Fibroblast of lung (primary cell): ENCODE data around the gene FARP1. TPM values are rescaled to one million over a fixed set of nuclear protein-coding genes. Genes with fewer than 3 reads are reported as not detected.

Source experiments
- DNase-seq, 2 donors: peaks; one replicate each; pipeline versions ENCODE4 v3.0.0 to v3.0.0-alpha.2; 2010; ENCODE audit warnings: low read depth in 2 of 2
- H2AFZ ChIP-seq: 2 replicates; pipeline ENCODE4 v1.5.1; 2012; ENCODE audit warnings: low read length, control low read depth, inconsistent platforms
- H3K27ac ChIP-seq: 2 replicates; pipeline ENCODE4 v1.5.1; 2011; ENCODE audit warnings: low read length, control low read depth; ENCODE audit not compliant: insufficient read depth
- H3K27me3 ChIP-seq: 2 replicates; pipeline ENCODE4 v1.5.1; 2011; ENCODE audit warnings: mild to moderate bottlenecking, low read length; ENCODE audit not compliant: control insufficient read depth, insufficient read depth
- H3K36me3 ChIP-seq: 2 replicates; pipeline ENCODE4 v1.5.1; 2011; ENCODE audit warnings: low read length; ENCODE audit not compliant: control insufficient read depth, insufficient read depth
- H3K4me1 ChIP-seq: 2 replicates; pipeline ENCODE4 v1.5.1; 2011; ENCODE audit warnings: low read length; ENCODE audit not compliant: control insufficient read depth, insufficient read depth; ENCODE audit errors: extremely low read depth
- H3K4me2 ChIP-seq: 2 replicates; pipeline ENCODE4 v1.5.1; 2011; ENCODE audit warnings: low read length, control low read depth; ENCODE audit not compliant: insufficient read depth; ENCODE audit errors: extremely low read depth
- H3K4me3 ChIP-seq, 4 experiments: fragments of 200-600 bp in 1 of 4; sonication (generic) in 1 of 4; replicated peaks in 1 of 4; 2 replicates each; pipeline ENCODE4 v1.5.1; 2011 to 2016; ENCODE audit warnings: low read length in 4 of 4, low read depth in 3 of 4, mild to moderate bottlenecking in 3 of 4, control low read depth in 2 of 4, inconsistent platforms in 1 of 4, mixed read lengths in 1 of 4; ENCODE audit not compliant: insufficient read depth in 1 of 4; ENCODE audit errors: control extremely low read depth in 1 of 4
- H3K79me2 ChIP-seq: 2 replicates; pipeline ENCODE4 v1.5.1; 2012; ENCODE audit warnings: mild to moderate bottlenecking, low read length, inconsistent platforms; ENCODE audit not compliant: control insufficient read depth, insufficient read depth
- H3K9ac ChIP-seq: 2 replicates; pipeline ENCODE4 v1.5.1; 2011; ENCODE audit warnings: mild to moderate bottlenecking, low read length, control low read depth; ENCODE audit not compliant: insufficient read depth
- H3K9me3 ChIP-seq: 2 replicates; pipeline ENCODE4 v1.5.1; 2012; ENCODE audit warnings: low read depth, low read length; ENCODE audit not compliant: control insufficient read depth, insufficient read depth
- H4K20me1 ChIP-seq: 2 replicates; pipeline ENCODE4 v1.5.1; 2011; ENCODE audit warnings: low read length; ENCODE audit not compliant: control insufficient read depth, insufficient read depth; ENCODE audit errors: extremely low read depth
- EZH2 ChIP-seq: IDR thresholded peaks from 2 replicates; pipeline ENCODE4 v1.5.1; 2012; ENCODE audit warnings: low read length, control low read depth, mild to moderate bottlenecking; ENCODE audit errors: missing control alignments
- polyA plus RNA-seq, 2 donors: library from polyadenylated mRNA; depleted of rRNA in 1 of 2; stranded (reverse) in 1 of 2; unstranded in 1 of 2; fragments of >200 nt; gene quantifications; 2 replicates each; pipeline ENCODE4 v1.2.1, GENCODE V29; 2011 to 2012; ENCODE audit warnings: missing spikeins in 1 of 2
- total RNA-seq: library from RNA; depleted of rRNA; stranded (reverse); fragments of >200 nt; gene quantifications from 2 replicates; pipeline ENCODE4 v1.2.1, GENCODE V29; 2014
- TF ChIP-seq, protein P1 (sequence below), 2 donors: IDR thresholded peaks in 1 of 2; conservative IDR thresholded peaks in 1 of 2; 1 replicate in 1 of 2; 2 replicates in 1 of 2; pipeline ENCODE4 v1.5.1; 2011 to 2012; ENCODE audit warnings: low read length in 2 of 2, control low read depth in 1 of 2, inconsistent platforms in 1 of 2, low read depth in 1 of 2, mild to moderate bottlenecking in 1 of 2

Gene FARP1
- total and polyA plus RNA-seq, 2 donors (not counting 1 experiment from before 2014, with no cell fraction given): 50.9 to 199 TPM

GRCh38 chr13:98490866-98491265 is 348.0 kb downstream of the FARP1 start:
- TF ChIP-seq, protein P1, sequence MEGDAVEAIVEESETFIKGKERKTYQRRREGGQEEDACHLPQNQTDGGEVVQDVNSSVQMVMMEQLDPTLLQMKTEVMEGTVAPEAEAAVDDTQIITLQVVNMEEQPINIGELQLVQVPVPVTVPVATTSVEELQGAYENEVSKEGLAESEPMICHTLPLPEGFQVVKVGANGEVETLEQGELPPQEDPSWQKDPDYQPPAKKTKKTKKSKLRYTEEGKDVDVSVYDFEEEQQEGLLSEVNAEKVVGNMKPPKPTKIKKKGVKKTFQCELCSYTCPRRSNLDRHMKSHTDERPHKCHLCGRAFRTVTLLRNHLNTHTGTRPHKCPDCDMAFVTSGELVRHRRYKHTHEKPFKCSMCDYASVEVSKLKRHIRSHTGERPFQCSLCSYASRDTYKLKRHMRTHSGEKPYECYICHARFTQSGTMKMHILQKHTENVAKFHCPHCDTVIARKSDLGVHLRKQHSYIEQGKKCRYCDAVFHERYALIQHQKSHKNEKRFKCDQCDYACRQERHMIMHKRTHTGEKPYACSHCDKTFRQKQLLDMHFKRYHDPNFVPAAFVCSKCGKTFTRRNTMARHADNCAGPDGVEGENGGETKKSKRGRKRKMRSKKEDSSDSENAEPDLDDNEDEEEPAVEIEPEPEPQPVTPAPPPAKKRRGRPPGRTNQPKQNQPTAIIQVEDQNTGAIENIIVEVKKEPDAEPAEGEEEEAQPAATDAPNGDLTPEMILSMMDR (conservative IDR thresholded peaks at IDR 0.05 in 1 of 2, IDR thresholded peaks at IDR 0.05 in 1 of 2; ENCODE audit: low read depth in 1 of 2, low read length in 2 of 2): no peak
- no peak for TF ChIP-seq EZH2
- Histone ChIP-seq H3K36me3 (peaks cover 2% of the 10 kb centered on the region), H3K27ac (no peak overlapping the region)

DNA sequence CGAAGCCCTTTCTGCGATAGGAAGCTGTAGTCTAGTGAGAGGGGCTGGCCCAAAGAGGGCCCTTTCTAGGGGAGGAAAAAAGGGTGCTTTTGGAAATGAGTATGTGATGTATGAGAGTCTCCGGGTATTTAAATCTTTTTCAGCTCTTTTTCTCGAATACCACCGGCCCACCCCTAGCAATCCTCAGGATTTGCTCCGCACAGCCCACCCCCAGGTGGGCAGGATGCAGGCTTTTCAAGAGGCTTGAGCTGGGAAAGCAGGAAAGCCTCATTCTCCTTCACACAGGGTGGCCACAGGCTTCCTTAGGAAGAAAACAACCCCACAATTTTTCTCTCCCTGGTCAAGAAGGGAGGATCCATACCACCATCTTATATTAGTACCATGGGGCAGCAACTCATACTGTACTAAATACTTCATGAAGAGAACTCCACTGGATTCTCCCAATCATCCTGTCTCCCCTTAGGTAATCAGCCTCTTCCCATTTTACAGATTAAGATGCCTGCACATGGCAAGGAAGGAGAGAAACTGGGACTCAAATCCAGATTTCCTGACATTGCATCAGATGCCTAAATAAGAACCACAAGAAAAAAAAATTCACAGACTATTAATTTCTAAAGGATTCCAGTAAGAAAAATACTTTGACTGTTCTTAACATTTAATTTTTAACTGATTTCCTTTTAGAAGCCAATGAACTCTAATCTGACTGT is 349.6 kb downstream of the FARP1 start:
- H3K4me2 ChIP-seq: no peak overlapping the region
- peaks cover 2% of the 10 kb centered on the region for H3K36me3 ChIP-seq
- no peak for TF ChIP-seq EZH2
- TF ChIP-seq, protein P1 (conservative IDR thresholded peaks at IDR 0.05 in 1 of 2, IDR thresholded peaks at IDR 0.05 in 1 of 2; ENCODE audit: low read depth in 1 of 2, low read length in 2 of 2): no peak
- H3K9me3 ChIP-seq: no peaks in the 10 kb centered on the region
- no peaks in the 10 kb centered on the region for H3K27me3 ChIP-seq
- H3K4me3 ChIP-seq: no peak overlapping the region
- H3K27ac ChIP-seq: no peak overlapping the region
- H4K20me1 ChIP-seq: no peaks in the 10 kb centered on the region
- H3K4me1 ChIP-seq: peaks cover 17% of the 10 kb centered on the region
- H3K9ac ChIP-seq: no peak overlapping the region
- H2AFZ ChIP-seq: no peak overlapping the region
- peak in 1 of 2 donors; percentile 82 for DNase-seq
- peaks cover 74% of the 10 kb centered on the region for H3K79me2 ChIP-seq

More at GRCh38 chr13:98490866-98491265, 348.0 kb downstream of the FARP1 start:
- Histone ChIP-seq H2AFZ (no peak overlapping the region), H4K20me1 (no peaks in the 10 kb centered on the region), H3K9ac (no peak overlapping the region), H3K9me3 (no peaks in the 10 kb centered on the region), H3K4me1 (peaks cover 2% of the 10 kb centered on the region), H3K79me2 (peaks cover 76% of the 10 kb centered on the region), H3K4me3 (no peak overlapping the region), H3K4me2 (no peak overlapping the region), H3K27me3 (no peaks in the 10 kb centered on the region)
- DNase-seq: no peak

DNA sequence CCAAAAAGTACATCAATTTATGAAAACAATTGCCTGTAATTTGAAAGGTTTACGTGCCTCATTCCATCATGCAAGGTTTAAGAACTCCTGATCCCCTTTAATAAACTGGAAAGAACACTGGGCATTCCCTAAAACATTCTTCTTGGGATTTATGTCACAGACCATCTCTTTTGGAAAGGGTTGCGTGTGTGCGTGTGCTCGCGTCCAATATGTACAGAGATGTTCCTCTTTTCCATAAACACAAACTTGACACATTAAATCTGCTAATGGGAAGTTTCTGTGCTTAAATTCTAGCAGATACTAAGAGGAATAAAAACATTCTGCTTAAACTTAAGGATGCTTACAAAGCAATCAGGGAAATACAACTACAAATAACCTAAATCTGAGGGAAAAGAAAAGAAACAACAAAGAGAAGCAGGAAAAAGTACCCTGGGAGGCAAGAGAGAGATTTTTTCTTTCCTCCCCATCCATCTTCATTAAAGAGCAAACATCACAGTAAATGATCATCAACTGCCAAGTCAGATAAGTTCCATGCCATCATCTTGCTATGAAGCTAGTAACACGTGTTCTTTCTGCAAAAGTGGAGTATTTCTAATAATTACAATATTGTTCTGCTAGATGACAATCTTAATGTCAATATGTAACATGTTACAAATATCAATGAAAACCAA is 350.3 kb downstream of the FARP1 start:
- Histone ChIP-seq H3K9me3 (no peaks in the 10 kb centered on the region), H4K20me1 (no peaks in the 10 kb centered on the region), H3K27ac (no peak overlapping the region), H3K4me2 (no peak overlapping the region), H3K27me3 (no peaks in the 10 kb centered on the region), H3K4me3 (no peak overlapping the region), H3K36me3 (peaks cover 2% of the 10 kb centered on the region), H3K4me1 (peaks cover 20% of the 10 kb centered on the region), H3K79me2 (peaks cover 74% of the 10 kb centered on the region), H2AFZ (no peak overlapping the region), H3K9ac (no peak overlapping the region)
- TF ChIP-seq, protein P1 (conservative IDR thresholded peaks at IDR 0.05 in 1 of 2, IDR thresholded peaks at IDR 0.05 in 1 of 2; ENCODE audit: low read depth in 1 of 2, low read length in 2 of 2): no peak
- TF ChIP-seq EZH2: no peak
- DNase-seq: peak in 1 of 2 donors; percentile 50
